Spleen (tissue), 11 donors: ENCODE results near the gene LDLRAD4. TPM values are rescaled to one million over a fixed set of nuclear protein-coding genes. Genes with fewer than 3 reads are reported as not detected.
"Not testable (repeated sequence)": the region's sequence is repeated elsewhere in the genome, so short reads cannot be mapped to it uniquely, and the experiment has no call there.

Experiments used
- DNase-seq: peaks from one replicate; pipeline ENCODE4 v3.0.0-alpha.2; 2020
- H3K27ac ChIP-seq, 8 donors: fragments of 200-600 bp; sonication (generic) in 7 of 8; 1 replicate in 4 of 8; 2 replicates in 4 of 8; pipeline versions ENCODE4 v1.5.0 to v1.8.0; 2016 to 2021; ENCODE audit warnings: inconsistent platforms in 4 of 8, mild to moderate bottlenecking in 4 of 8, moderate library complexity in 1 of 8
- H3K27me3 ChIP-seq, 7 donors: fragments of 200-600 bp; sonication (generic) in 6 of 7; replicated peaks in 1 of 7; 1 replicate in 4 of 7; 2 replicates in 3 of 7; pipeline versions ENCODE4 v1.5.0 to v1.8.0; 2016 to 2021; ENCODE audit warnings: inconsistent platforms in 3 of 7, mild to moderate bottlenecking in 1 of 7
- H3K36me3 ChIP-seq, 6 donors: fragments of 200-600 bp; sonication (generic) in 5 of 6; 1 replicate in 4 of 6; 2 replicates in 2 of 6; pipeline versions ENCODE4 v1.5.0 to v1.8.0; 2016 to 2021; ENCODE audit warnings: inconsistent platforms in 2 of 6
- H3K4me1 ChIP-seq, 6 donors: fragments of 200-600 bp; sonication (generic) in 5 of 6; 1 replicate in 3 of 6; 2 replicates in 3 of 6; pipeline versions ENCODE4 v1.5.0 to v1.8.0; 2016 to 2021; ENCODE audit warnings: inconsistent platforms in 3 of 6
- H3K4me3 ChIP-seq, 8 donors: fragments of 200-600 bp; sonication (generic) in 7 of 8; 1 replicate in 4 of 8; 2 replicates in 4 of 8; pipeline versions ENCODE4 v1.5.0 to v1.8.0; 2016 to 2021; ENCODE audit warnings: inconsistent platforms in 4 of 8, mild to moderate bottlenecking in 4 of 8, moderate library complexity in 2 of 8
- H3K9me3 ChIP-seq, 8 donors: fragments of 200-600 bp; sonication (generic) in 7 of 8; 1 replicate in 4 of 8; 2 replicates in 4 of 8; pipeline versions ENCODE4 v1.5.0 to v1.8.0; 2016 to 2021; ENCODE audit warnings: inconsistent platforms in 4 of 8
- POLR2A ChIP-seq, 3 donors: fragments of 450-650 bp; IDR thresholded peaks; one replicate each; pipeline ENCODE4 v1.5.1; 2017; ENCODE audit warnings: antibody characterized with exemption in 3 of 3, mild to moderate bottlenecking in 1 of 3
- POLR2AphosphoS5 ChIP-seq, 3 donors: sonication (generic); formaldehyde crosslinking; IDR thresholded peaks; one replicate each; pipeline ENCODE4 v1.5.1; 2017; ENCODE audit warnings: antibody characterized with exemption in 3 of 3
- WGBS, 5 donors: extraction: QIAGEN DNeasy Blood & Tissue Kit in 3 of 5; methylation state at CpG; one replicate each; pipeline versions ENCODE4 v1.1.5 to v1.1.7; 2013 to 2018; 5-methylcytosine and 5-hydroxymethylcytosine counted together
- intact Hi-C: fragments of 100-400 bp; cut with DNase I; formaldehyde crosslinking; loops from one replicate; pipeline ENCODE4 v1.15.0; 2023; ENCODE audit warnings: low total_unique reads
- polyA plus RNA-seq, 3 donors: library from polyadenylated mRNA; stranded (reverse); fragments of 200-250 nt; gene quantifications; one replicate each; pipeline ENCODE4 v1.2.1, GENCODE V29; 2013
- total RNA-seq, 7 donors: library from RNA; depleted of rRNA in 3 of 7; stranded (reverse); fragments of >200 nt in 3 of 7; fragmentation: NEBNext Ultra II Directional in 4 of 7; extraction: Animal tissue kit (Norgen Biotek cat#: 25700) in 4 of 7; gene quantifications; one replicate each; pipeline versions ENCODE4 v1.1.0 to v1.2.1, GENCODE V29; 2016 to 2021
- TF ChIP-seq, protein P1 (sequence below), 11 experiments: fragments of 200-600 bp in 7 of 11; fragments of 450-650 bp in 4 of 11; sonication (generic) in 4 of 11; IDR thresholded peaks in 8 of 11; conservative IDR thresholded peaks in 3 of 11; 1 replicate in 7 of 11; 2 replicates in 4 of 11; pipeline versions ENCODE4 v1.4.0 to v1.8.0; 2016 to 2021; ENCODE audit warnings: antibody characterized with exemption in 11 of 11, inconsistent platforms in 4 of 11, mild to moderate bottlenecking in 1 of 11
- donor health status: healthy with polysubstance abuse.
- donor health status: DM: no; HTN: no; CAD: no; lungs with moderate emphysema.
- donor health status: DM: no; HTN: no; CAD: no.
- donor health status: Bipolar disorder and iron deficiency.
- donor health status: healthy.
- donor health status: DM: no; HTN: no; CAD: no.
- donor health status: DM: yes; HTN: yes; CAD: no.

LDLRAD4 gene
- total and polyA plus RNA-seq, 10 donors = 4.5 to 80.8 (median 46.4) TPM

- TF ChIP-seq, protein P1, sequence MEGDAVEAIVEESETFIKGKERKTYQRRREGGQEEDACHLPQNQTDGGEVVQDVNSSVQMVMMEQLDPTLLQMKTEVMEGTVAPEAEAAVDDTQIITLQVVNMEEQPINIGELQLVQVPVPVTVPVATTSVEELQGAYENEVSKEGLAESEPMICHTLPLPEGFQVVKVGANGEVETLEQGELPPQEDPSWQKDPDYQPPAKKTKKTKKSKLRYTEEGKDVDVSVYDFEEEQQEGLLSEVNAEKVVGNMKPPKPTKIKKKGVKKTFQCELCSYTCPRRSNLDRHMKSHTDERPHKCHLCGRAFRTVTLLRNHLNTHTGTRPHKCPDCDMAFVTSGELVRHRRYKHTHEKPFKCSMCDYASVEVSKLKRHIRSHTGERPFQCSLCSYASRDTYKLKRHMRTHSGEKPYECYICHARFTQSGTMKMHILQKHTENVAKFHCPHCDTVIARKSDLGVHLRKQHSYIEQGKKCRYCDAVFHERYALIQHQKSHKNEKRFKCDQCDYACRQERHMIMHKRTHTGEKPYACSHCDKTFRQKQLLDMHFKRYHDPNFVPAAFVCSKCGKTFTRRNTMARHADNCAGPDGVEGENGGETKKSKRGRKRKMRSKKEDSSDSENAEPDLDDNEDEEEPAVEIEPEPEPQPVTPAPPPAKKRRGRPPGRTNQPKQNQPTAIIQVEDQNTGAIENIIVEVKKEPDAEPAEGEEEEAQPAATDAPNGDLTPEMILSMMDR (IDR thresholded peaks at IDR 0.05 in 8 of 11, conservative IDR thresholded peaks at IDR 0.05 in 3 of 11) = peak in 5 of 11 experiments; percentile 13 to 39 (median 34)
- TF ChIP-seq POLR2AphosphoS5 (IDR thresholded peaks at IDR 0.05) = no peak
- Histone ChIP-seq H3K27me3 (no peaks in the 10 kb centered on the region), H3K4me3 (no peak overlapping the region), H3K4me1 (peaks cover 0 to 3% (median 0%) of the 10 kb centered on the region in 6 donors), H3K27ac (no peak overlapping the region), H3K9me3 (no peaks in the 10 kb centered on the region), H3K36me3 (peaks cover 0 to 16% (median 0%) of the 10 kb centered on the region in 6 donors)
- intact Hi-C loops = no loop called here
- no peak for DNase-seq
- WGBS, 5 donors = 77 to 86% (median 80%) methylated on average over 5 of the region's 5 CpGs
Measured at GRCh38 chr18:13680612-13681011, 462.1 kb downstream of the LDLRAD4 start.

DNA sequence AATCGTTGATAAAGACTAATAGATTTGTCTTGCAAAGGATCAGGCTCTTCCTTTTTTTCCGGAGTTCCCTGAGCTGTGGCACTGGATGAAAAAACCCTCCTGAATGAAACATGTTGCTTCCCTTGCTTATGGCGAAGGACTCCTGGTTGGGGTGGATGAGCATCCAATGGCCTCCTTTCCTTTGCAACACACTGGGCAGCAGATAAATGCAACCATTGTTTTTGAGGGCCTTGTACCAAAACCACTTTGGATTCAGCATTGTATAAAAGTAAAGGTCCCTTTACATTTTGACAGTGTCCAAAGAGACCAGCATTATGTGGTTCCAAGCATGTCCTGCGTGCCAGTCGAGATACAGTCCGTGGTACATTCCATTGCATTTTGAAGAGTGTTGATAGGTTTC, 463.1 kb downstream of the LDLRAD4 start:
- 93 to 98% (median 95%) methylated on average over 6 of the region's 6 CpGs for WGBS, 5 donors

GRCh38 chr18:13684546-13684945, 466.0 kb downstream of the LDLRAD4 start:
- DNase-seq = no peak
- intact Hi-C loops = no loop called here
- Histone ChIP-seq H3K4me1 (peaks cover 0 to 3% (median 0%) of the 10 kb centered on the region in 6 donors), H3K4me3 (no peak overlapping the region), H3K9me3 (no peaks in the 10 kb centered on the region), H3K27me3 (no peaks in the 10 kb centered on the region), H3K27ac (no peak overlapping the region), H3K36me3 (peaks cover 0 to 17% (median 0%) of the 10 kb centered on the region in 6 donors)
- TF ChIP-seq, protein P1 (IDR thresholded peaks at IDR 0.05 in 8 of 11, conservative IDR thresholded peaks at IDR 0.05 in 3 of 11) = no peak
- TF ChIP-seq POLR2A (IDR thresholded peaks at IDR 0.05) = no peak
- no peak for TF ChIP-seq POLR2AphosphoS5 (IDR thresholded peaks at IDR 0.05)
- 91 to 96% (median 92%) methylated on average over 4 of the region's 4 CpGs for WGBS, 5 donors

More for the DNA sequence above, 463.1 kb downstream of the LDLRAD4 start:
- no peak overlapping the region for H3K4me3 ChIP-seq
- no peak for DNase-seq
- TF ChIP-seq POLR2AphosphoS5 (IDR thresholded peaks at IDR 0.05) (no peak), POLR2A (IDR thresholded peaks at IDR 0.05) (no peak)
- TF ChIP-seq, protein P1 (IDR thresholded peaks at IDR 0.05 in 8 of 11, conservative IDR thresholded peaks at IDR 0.05 in 3 of 11) = no peak
- peaks cover 0 to 16% (median 0%) of the 10 kb centered on the region in 6 donors for H3K36me3 ChIP-seq
- intact Hi-C loops = no loop called here
- no peak overlapping the region for H3K27ac ChIP-seq
- H3K4me1 ChIP-seq = peaks cover 0 to 3% (median 0%) of the 10 kb centered on the region in 6 donors
- H3K9me3 ChIP-seq = no peaks in the 10 kb centered on the region
- H3K27me3 ChIP-seq = no peaks in the 10 kb centered on the region

DNA sequence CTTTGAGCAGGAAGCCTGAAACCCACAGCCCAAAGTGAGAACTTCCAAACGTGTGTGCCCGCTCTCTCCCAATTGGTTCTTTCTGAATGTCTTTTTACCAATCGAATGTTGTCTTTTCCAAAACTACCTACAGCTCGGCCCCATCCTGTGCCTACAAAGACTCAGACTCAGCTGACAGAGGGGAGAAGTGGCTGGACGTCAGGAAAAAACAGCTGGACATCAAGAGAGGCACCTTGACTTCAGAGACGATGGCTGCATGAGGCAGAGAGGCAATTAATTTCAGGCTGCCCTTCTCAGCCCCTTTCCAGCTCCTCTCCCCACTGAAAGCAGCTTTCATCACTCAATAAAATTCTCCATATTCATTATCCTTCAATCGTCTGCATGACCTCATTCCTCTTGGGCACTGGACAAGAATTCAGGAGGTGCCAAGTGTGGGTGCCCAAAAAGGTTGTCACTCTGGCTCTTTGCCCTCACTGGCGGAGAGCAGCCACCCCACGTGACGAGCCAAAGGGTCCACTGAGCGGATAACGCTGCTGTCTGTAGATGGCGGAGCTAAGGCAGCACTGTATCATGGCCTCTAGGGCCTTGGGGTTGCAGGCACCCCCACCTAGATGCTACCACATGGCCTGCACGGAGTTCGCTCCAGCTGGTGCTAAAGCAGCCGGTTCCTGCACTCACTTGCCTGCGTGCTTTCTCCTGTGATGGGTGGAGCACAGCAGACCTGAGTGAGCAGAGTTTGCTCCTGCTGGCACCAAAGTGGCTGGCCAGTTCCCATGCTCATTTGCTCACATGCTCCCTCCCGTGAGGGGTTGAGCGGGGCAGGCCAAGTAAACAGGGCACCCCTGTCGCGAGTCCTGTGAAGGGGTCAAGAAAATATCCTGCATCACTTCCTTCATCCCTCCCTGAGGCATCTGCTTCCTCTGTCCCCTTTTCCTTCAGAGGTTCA, 469.9 kb downstream of the LDLRAD4 start:
- Histone ChIP-seq H3K4me3 (no peak overlapping the region), H3K36me3 (peaks cover 0 to 5% (median 0%) of the 10 kb centered on the region in 6 donors), H3K4me1 (no peaks in the 10 kb centered on the region), H3K9me3 (peaks cover 0 to 4% (median 0%) of the 10 kb centered on the region in 8 donors), H3K27me3 (no peaks in the 10 kb centered on the region), H3K27ac (no peak overlapping the region)
- no peak for DNase-seq
- 87 to 97% (median 90%) methylated on average over 17 to 21 of the region's 21 CpGs for WGBS, 5 donors
- intact Hi-C loops = no loop called here
- TF ChIP-seq POLR2AphosphoS5 (IDR thresholded peaks at IDR 0.05) = no peak
- no peak for TF ChIP-seq POLR2A (IDR thresholded peaks at IDR 0.05)
- TF ChIP-seq, protein P1 (IDR thresholded peaks at IDR 0.05 in 8 of 11, conservative IDR thresholded peaks at IDR 0.05 in 3 of 11) = no peak

GRCh38 chr18:13690060-13690459, 471.5 kb downstream of the LDLRAD4 start:
- H3K27ac ChIP-seq, intact Hi-C loops, H3K4me3 ChIP-seq, DNase-seq, H3K4me1 ChIP-seq, H3K36me3 ChIP-seq, H3K27me3 ChIP-seq: not testable (repeated sequence)
- H3K9me3 ChIP-seq = peaks cover 0 to 12% (median under 1%) of the 10 kb centered on the region in 8 donors
- WGBS, 5 donors = 91 to 99% (median 94%) methylated on average over 6 to 9 of the region's 9 CpGs

DNA sequence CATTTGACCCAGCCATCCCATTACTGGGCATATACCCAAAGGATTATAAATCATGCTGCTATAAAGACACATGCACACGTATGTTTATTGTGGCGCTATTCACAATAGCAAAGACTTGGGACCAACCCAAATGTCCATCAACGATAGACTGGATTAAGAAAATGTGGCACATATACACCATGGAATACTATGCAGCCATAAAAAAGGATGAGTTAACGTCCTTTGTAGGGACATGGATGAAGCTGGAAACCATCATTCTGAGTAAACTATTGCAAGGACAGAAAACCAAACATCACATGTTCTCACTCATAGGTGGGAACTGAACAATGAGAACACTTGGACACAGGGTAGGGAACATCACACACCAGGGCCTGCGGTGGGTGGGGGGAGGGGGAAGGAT, 476.8 kb downstream of the LDLRAD4 start:
- H3K4me1 ChIP-seq, intact Hi-C loops, H3K4me3 ChIP-seq, H3K27ac ChIP-seq, H3K36me3 ChIP-seq, DNase-seq, H3K27me3 ChIP-seq: not testable (repeated sequence)
- WGBS, 5 donors = 92 to 96% (median 94%) methylated on average over 5 of the region's 5 CpGs
- peaks cover 0 to 44% (median 10%) of the 10 kb centered on the region in 8 donors for H3K9me3 ChIP-seq
